ENCODE results near the gene POTEE. TPM values are rescaled to one million over a fixed set of nuclear protein-coding genes. Genes with fewer than 3 reads are reported as not detected.

Gene POTEE
- not detected in 2 replicates for total RNA-seq

GRCh38 chr2:131209030-131209772 is at the start of gene POTEE:
TSS of gene POTEE (plus strand) at chr2:131209536. CDS start at chr2:131218403, 8,867 bp downstream.

Other genes with a start within 250 kb of the POTEE start
- gene FAM168B, start 116.1 kb upstream of the POTEE start, total RNA-seq = 79.1 and 119 TPM in 2 replicates
- gene PLEKHB2, start 104.2 kb upstream of the POTEE start, total RNA-seq = 87.8 and 118 TPM in 2 replicates
- under 0.01 TPM in 1 of 2 replicates, not detected in the other for gene RAB6D, start 154.6 kb downstream of the POTEE start, total RNA-seq